SHP77 treated with DMSO at 0.1 percent for 48 hours (cell line): ENCODE data around the gene POU3F2.
A peak's percentile ranks its signal among the peaks of the same experiment; 100 is the strongest.

Source experiments
- DNase-seq: peaks from one replicate; lab custom pipeline; 2025; lab: John Stamatoyannopoulos, UW

POU3F2 gene

DNA sequence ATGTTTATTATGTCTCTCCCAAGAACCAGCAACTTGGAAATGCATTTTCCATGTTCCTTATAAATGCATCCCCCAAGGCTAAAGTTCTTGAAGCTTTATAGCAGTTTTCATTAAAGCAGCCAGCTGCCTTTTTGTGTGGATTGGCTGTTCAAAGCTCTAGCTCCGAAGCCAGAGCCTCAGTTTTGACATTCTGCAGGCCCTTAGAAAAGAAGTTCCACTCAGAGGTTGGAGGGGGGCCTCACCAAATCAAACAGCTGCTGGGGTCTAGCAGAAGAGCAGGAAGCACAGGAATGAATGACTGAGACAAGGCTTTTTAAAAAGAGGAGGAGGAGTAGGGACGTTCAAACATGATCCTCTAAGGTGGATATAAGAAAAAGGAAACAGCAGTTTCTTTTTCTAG is 4.2 kb upstream of the POU3F2 start:
- no peak for DNase-seq

DNA sequence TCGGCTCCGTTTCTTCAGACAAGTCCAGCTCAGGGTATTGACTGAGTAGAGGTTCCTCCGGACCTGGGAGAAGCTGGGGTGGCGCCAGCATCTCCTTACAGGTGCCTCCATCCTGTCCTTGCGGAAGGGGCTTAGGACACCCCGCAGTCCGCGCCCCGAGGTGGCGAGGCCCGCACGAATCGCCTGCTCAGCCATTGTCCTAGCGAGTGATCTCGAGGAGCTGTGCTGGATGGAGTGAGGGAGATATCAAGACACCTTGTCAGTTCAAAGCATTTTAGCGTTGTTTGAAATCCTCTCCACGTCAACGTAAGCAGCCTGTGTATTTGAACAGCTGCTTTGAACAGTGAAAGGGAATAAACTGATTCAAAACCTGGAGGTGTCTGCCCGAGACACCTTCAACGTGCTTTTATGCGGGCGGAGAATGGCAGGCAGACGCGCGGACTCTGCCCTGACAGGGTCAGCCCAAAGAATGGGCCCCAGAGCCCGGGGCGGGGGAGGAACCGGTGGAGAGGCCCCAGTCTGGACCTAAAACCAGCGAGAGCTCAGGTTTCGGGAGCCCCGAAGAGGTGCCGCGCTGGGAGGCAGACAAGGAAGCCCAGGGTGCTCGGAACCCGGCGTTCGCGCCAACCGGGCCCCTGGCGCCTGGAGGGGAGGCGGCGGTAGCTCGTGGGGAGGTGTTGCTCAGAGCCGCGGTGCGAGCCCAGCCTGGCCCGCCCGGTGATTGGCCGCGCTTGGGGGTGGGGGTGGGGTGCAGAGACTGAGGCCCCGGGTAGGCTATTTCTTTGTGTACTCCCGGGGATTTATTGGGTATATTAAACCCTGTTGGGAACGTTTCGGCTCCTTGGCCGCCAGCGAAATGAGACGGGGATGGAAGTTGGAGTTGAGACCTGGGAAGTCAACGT is 3.1 kb upstream of the POU3F2 start:
- peak; percentile 48 for DNase-seq

DNA sequence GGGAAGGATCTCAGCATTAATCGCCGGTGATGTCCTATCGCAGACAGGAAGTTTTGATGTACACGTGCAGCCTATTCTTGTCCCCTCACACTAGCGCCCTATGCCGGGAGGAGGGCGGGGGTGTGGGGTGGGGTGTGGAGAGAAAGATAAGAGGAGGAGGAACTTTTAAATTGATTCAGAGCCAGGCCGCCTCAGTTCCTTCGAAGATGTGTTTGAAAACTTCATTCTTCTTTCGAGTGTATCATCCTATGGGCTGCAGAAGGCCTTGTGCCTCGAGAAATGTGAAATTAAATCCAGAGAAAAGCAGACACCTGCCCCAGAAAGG is 2.5 kb upstream of the POU3F2 start:
- no peak for DNase-seq

DNA sequence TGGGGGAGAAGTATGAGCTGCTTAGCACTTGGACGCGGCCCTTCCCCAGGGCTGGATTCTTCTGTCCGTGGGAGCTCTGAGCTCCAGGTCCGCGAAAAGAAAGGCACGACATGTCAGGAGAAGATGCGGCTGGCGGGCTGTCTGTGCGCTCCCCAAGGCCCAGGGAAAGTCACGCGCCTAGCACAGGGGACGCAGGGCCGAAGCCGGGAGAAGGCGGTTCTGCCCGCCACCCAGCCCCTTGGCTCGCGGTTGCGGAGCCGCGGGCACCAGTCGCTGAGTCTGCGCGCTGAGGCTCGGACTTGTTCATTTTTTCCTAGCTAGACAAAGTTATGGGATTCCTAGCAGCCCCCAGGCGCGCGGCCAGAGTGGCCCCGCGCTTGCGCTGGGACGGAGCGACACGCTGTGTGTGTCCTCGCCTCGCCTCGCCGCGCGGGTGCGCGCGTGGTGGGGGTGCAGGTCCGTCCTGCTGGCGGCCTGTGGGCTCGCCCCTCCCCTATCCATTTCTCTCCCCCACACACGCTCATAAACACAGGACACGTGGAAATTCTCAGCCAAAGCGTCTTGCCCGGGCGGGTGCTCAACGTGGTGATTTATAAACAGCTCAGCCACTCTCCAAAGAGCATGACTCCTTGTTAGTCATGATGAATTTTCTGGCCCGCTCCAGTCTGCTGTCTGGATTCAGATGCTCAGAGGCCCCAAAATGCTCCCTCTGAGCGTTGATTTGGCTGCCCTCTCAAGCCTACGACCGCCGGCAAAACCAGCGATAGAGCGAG is 1.9 kb upstream of the POU3F2 start:
- no peak for DNase-seq

DNA sequence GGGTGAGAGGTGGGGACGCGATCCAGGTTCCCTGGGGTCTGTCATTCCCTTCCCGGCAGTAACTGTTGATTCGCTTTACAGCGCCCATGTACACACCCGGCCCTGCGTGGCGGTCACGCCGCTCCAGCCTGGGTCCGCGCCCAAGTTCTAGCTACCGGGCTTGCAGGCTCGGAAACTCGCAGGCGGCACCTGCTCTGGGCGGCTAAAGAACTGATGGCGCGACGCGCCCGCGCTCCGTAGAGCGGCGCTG is 1.4 kb upstream of the POU3F2 start:
- DNase-seq = no peak

DNA sequence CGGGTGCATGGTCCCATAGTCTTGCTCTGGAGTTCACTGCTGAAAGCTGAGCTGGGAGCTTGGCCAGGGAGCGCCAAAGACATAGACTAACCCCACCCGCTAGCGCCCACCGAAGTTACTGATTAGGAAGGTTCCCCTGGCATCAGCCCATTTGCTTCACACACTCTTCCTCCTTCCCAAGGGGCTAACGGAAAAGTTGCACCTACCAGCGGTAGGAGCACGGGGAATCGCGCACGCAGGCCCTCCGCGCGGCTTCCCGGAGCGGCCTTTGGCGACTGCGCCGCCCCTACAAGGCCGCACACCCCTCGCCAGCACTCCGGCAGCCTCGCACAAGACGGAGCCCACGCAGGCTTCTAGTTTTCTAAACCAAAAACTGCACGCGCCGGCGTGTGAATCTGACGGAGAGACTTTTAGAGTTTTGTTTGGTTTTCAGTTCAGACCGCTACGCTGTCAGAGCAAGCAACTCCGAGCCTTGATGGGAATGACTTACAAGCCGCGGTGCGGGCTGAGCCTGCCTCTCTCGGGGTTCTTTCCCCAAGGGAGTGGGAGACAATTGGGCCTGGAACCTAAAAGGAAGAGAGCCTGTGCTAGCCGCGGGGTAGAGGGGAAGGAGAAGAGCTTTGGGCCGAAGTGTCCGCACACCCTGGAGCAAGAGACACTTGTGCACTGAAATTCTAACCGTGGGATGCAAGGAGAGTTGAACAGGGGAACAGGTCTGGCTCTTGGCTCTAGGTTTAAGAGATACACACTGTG is 891 bp upstream of the POU3F2 start:
- DNase-seq = peak; percentile 41

DNA sequence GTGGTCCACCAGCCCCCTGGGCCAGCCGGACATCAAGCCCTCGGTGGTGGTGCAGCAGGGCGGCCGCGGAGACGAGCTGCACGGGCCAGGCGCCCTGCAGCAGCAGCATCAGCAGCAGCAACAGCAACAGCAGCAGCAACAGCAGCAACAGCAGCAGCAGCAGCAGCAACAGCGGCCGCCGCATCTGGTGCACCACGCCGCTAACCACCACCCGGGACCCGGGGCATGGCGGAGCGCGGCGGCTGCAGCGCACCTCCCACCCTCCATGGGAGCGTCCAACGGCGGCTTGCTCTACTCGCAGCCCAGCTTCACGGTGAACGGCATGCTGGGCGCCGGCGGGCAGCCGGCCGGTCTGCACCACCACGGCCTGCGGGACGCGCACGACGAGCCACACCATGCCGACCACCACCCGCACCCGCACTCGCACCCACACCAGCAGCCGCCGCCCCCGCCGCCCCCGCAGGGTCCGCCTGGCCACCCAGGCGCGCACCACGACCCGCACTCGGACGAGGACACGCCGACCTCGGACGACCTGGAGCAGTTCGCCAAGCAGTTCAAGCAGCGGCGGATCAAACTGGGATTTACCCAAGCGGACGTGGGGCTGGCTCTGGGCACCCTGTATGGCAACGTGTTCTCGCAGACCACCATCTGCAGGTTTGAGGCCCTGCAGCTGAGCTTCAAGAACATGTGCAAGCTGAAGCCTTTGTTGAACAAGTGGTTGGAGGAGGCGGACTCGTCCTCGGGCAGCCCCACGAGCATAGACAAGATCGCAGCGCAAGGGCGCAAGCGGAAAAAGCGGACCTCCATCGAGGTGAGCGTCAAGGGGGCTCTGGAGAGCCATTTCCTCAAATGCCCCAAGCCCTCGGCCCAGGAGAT is 1.0 kb downstream of the POU3F2 start:
- no peak for DNase-seq

DNA sequence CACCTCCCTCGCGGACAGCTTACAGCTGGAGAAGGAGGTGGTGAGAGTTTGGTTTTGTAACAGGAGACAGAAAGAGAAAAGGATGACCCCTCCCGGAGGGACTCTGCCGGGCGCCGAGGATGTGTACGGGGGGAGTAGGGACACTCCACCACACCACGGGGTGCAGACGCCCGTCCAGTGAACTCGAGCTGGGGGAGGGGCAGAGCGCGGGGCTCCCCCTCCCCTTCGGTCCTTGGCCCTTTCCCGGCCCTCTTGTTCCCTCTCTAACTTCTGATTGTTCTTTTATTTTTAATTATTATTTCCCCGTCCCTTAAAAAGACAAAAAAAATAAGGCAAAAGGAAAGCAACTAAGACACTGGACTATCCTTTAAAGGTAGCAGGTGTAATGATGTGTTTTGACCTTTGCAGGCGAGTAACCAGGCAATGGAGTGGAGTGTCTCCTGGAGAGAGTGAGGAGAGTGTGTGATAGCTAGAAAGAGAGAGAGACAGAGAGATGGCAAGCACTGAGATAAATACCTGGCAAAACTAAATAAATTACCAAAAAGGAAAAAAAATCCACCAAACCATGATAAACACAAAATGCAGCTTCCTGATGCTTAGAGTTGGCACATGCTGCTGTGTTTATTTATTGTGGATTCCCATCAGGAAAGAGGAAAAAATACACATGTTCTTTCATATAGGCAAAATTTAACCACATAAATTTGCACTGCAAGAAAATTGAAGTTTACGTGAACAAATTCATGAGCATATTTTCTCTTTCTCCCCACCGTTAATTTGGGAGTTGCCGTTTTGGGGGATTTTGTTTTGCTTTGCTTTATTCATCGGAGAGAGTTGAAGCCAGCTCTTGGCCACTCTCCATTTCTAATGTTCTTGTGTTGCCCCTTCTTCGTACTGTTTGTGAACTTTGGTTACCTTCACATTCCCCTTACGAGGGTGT is 1.9 kb downstream of the POU3F2 start:
- no peak for DNase-seq

DNA sequence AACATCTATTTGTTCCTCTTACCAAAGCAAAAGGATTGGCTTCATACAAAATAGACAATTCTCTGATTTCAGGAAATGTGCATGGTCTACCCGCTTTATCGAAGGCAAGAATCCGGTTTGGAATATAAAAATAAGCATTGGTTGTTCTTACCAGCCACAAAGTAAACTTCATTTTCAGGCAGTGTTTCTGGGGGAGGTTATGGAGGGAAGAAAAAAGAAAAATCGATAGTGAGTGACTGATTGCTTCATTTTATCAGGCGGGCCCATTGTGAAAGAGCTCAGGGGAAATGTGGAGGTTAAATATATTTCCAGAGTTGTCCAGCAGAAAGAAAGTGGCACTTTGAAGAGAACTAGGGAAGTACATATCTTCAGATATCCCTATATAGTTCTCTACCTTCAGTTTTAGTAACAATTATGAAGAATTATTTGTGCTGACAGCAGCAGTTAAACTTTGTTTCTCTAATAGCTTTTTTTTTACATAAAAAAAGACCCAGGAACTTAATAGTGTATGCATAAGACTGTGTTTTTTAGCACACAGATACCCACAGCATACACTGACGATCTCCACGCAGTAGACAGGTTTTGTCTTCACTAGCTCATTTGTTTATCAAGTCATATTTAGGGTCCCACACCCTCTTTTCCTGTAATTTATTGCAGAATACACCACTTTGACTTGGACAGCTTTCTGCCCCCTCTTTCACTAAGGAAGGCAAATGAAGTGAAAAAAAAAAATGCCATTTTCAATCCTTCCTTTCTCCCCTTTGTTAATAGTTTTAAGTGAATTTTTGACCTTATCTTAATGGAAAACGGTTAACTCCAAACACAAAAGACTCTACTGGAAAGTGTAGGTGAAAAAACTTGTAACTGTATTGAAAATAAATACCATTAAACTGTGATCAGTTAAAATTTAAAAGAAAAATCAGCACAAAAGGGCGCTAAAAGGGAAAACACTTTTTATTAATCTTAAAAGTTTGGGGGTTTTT is 2.9 kb downstream of the POU3F2 start:
- DNase-seq = no peak

DNA sequence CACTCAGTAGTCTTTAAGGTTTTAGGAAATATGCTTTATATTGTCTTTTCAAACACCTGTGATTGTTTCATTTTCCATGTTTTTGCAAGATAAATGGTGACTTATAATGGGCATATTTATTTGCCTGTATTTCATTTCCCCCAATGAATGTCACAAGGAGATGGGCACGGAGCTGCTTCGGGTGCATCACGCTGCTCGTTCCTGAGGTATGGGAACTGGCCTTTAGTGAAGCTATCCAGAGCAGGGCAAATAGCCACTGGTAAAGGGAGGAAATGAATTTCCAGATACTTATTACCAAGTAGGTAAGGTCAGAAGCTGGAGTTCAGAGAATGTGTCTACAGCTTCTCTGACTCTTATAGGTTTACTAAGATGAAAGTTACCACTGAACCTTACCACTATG is 3.7 kb downstream of the POU3F2 start:
- no peak for DNase-seq

DNA sequence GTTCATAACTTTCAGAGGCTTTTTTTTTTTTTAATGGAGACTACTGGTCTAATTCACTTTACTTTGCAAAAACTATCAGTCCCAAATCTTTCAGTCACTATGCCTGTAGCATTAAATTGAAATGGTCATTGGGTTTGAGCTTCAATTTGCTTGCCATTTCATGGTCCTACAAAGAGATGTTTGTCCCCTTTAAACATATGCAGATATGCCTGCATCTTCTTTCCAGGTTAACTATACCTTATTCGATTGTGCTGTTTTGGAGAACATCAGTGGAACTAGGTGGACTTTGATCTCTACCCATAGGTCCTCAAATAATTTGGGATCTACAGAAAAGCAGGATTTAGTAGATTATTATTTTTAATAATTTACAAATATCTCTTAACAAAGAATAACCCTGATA is 4.6 kb downstream of the POU3F2 start:
- no peak for DNase-seq

DNA sequence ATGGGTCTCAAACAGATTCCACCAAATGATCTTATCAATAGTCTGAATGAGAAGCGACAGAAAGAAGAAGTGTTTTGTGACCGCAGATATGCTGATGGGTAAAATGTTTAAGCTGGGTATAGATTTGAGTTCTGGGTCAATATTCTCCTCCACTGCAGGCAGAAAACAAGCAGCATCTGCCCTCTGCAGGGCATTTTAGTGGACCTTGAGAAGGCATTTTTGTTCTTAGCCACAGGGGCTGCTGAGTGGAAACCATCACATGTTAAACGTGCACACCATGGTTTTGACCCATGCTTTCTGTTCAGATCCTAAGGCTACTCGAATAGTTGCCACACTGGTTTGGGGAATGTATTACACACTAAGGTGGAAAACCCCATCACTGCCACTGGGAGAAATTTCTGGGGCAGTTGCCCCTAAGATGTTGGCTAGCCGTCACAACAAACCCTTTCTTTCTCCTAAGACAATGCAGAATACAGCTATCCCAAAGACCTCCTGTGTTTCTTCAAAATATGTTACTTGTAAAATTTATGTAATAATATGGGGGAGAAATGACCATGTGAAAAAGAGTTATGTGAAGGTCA is 5.5 kb downstream of the POU3F2 start:
- no peak for DNase-seq

DNA sequence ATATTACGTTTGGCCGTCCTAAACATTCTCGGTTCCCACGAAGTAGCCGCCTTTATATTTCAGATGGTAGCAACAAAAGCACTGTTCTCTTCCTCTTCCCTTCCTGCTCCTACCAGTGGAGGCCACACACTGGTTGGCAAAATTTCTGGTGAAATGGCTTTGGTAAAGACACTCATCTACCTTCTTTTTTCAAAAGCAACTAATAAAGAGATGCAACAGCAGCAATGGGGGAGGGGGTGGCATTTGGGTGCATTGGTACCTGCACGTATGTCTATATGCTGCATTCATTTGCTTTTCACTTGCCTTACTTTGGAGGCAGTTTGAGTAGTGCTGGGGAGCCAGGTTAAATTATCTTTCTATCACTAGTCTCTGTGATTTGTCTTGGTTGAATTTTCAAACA is 6.0 kb downstream of the POU3F2 start:
- DNase-seq = no peak

DNA sequence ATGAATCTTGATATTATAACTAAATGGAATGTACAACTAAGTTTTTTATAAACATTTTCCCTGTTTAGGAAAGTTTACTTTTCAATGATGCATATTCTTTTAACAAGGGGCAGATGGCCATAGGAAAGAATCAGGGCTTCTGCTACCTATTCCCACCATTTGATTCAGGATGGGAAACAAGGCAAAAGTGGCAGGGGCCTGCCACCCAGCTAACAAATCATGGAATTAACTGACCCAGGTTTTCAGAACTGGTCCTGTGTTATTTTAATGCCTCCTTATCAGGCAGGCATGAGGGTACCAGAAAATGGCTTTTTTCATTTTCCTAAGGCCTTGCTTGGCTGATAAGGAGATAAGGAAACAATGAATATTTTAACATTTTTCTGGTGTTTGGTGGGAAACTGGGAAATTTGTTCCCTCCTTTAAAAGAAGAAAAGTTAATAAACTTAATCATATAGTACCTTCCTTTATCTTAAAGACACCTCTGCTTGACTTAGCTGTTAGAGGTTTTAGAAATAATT is 6.7 kb downstream of the POU3F2 start:
- DNase-seq = no peak

DNA sequence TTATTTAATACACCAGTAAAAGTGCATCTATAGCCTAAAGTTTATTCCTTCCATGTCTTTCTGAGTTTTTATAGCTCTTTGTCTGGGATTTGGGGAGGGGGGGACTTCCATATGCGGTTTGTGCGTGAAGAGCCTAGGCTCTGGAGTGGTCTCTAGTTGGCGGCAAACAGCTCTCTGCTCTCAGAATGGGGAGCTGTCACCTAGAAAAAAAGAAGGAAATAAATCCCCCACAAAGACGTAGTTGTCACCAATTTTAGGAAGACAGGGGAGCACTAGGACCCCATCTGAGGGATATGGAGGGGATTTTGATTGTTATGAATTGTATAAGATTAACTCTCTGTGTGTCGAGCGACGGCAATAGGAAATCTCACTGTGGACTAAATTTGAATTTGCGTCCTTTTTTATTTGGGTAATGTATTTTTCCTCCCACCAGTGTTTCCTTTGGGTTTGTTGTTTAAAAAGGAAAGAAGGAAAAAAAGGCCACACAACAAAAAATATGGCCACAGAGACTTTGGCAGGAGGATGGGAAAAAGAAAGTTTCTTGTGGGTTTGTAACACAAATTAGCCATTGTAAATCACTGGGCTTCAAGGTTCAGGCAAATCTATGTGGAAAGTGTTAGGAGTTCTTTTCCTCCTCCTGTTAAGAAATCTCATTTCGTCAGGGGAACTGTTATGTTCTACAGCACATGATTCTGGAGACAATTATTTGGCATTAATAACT is 7.4 kb downstream of the POU3F2 start:
- no peak for DNase-seq

DNA sequence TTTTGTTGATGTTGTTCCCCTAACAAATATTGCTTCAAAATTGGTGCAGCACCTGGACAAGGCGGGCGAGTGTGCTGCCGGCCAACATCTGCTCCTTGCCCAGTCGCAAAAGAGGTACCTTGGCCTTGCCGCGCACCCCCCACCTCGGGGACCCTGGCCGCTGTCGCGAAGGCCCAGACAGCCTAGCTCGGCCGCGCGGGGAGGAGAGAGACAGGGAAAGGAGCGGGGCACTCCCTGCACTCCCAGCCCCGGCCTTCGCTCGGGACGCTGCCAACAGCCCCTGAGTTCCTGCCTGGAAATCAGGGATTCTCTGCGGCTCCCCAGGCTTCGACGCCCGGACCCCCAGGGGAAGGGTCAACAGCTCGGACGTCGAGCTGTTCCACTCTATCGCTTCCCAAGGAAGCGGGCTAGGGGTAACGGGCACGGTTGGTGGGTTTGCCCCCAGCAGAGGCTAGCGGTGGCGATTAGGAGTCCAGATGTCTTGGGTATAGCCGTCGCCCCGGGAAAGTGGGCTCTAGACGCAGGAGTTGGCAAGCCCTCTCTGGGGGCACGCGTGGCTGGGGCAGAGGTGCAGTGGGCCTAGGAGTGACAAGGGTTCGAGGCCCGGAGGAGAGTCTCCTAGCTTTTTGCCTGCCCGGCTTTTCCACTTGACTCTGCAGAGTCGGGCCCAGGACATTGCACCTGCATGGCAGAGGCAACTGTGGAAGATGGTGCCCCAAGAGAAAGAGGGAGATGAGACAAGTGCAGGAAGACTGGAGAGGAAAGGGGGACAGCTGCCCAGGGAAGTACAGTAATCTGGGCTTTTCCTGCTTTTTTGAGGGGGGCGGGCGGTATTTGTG is 8.2 kb downstream of the POU3F2 start:
- DNase-seq = no peak
